GM18517 (cell line): ENCODE data around the gene ZNF48.
A peak's percentile ranks its signal among the peaks of the same experiment; 100 is the strongest.

Source experiments
- ATAC-seq: cut with Tn5 transposase; IDR thresholded peaks from one replicate; pipeline ENCODE4 v1.9.1; 2021; ENCODE audit warnings: mild to moderate bottlenecking, moderate library complexity; ENCODE audit not compliant: unreplicated experiment

The ZNF48 gene

DNA sequence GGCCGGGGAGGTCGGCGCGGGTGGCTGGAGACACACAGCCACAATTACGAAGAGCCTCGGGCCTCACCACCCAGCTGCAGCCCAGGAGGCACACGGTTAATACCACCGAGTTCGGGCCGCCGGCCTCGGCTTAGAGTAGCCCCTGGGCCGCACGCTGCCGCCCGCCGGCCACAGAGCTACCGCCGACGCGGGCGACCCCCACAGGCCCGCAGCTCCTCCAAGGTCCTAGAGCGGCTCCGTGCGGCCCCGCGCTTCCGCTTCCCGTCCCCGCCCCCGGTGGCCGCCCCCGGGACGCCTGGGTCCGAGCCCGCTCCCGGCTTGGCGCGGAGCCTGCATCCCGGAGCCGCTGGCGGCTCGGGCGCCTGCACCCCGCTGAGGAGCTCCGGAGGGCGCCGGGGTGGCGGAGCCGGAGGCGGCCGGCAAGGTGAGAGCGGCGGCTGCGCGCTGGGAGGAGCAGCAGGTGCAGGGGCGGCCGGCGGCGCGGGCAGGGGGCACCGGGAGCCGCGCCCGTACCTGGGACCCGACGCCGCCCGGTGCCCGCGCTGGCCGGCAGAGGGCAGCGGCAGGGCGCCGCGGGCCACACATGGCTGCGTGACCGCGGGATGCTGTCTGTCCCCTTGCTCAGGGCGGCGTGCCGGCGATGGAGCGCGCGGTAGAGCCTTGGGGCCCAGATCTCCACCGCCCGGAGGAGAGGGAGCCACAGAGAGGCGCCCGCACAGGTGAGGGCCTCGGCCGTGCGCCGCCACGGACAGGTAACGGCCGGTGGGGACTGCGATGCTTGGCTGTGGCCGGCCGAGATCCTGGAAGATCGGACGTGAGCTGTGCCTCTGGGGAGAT, at the start of gene ZNF48:
Gene ZNF48 (plus strand): TSS at position 266 of the 837 bp plus-strand sequence. CDS start 375 bp downstream, at position 641.
- ATAC-seq, result peak; percentile 59

DNA sequence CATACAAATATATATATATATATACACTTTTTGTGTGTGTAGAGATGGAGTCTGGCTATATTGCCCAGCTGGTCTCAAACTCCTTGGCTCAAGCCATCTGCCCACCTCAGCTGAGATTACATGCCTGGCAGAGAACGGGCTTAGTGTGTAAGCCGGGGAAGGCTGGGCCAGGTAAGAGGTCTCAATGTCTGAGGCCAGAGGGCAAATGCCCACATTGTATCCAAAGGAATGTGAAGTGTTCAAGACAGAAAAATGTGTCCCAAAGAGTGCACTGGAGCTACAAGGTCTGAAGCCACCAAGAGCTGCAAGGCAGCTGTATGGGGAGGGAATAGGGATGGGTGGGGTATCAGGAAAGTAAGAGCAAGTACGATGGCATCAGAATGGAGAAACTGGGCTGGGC, 48.9 kb upstream of the ZNF48 start:
- no peak for ATAC-seq

DNA sequence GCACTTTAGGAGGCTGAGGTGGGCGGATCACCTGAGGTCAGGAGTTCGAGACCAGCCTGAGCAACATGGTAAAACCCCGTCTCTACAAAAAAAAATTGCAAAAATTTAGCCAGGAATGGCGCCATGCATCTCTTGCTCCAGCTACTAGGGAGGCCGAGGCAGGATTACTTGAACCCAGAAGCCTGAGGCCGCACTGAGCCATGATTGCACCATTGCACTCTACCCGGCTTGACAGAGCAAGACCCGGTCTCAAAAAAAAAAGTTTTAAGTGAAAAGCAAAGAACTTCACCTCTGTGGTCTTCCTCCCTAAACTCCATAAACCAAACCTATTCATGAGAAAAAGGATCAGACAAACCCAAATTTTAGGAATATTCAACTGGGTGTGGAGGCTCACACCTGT, 47.1 kb upstream of the ZNF48 start:
- ATAC-seq, result no peak

DNA sequence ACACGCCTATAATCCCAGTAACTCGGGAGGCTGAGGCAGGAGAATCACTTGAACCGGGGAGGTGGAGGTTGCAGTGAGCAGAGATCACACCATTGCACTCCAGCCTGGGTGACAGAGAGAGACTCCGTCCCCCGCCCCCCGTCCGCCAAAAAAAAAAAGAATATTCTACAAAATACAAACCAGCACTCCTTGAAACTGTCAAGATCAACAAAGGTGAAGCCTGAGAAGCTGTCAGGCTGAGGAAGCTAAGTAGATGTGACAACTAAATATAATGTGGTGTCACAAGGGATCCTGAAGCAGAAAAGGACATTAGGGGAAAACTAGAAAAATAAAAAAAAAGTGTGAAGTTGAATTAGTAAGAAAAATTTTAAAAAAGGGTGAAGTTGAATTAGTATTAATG, 46.3 kb upstream of the ZNF48 start:
- no peak for ATAC-seq

DNA sequence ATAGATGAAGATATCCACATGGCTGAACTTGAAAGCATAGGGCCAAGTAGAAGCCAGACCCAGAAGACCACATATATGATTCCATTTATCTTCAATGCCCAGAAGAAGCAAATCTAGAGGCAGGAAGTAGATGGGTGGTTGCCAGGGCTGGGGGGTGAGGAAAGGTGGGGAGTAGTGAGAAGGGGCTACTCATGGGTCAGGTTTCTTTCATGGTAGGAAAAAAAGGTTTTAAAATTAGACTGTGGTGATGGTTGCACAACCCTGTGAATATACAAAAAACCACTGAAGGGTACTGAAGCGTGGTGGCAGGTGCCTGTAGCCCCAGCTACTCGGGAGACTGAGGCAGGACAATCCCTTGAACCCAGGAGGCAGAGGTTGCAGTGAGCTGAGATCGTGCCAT, 45.5 kb upstream of the ZNF48 start:
- ATAC-seq, result no peak

DNA sequence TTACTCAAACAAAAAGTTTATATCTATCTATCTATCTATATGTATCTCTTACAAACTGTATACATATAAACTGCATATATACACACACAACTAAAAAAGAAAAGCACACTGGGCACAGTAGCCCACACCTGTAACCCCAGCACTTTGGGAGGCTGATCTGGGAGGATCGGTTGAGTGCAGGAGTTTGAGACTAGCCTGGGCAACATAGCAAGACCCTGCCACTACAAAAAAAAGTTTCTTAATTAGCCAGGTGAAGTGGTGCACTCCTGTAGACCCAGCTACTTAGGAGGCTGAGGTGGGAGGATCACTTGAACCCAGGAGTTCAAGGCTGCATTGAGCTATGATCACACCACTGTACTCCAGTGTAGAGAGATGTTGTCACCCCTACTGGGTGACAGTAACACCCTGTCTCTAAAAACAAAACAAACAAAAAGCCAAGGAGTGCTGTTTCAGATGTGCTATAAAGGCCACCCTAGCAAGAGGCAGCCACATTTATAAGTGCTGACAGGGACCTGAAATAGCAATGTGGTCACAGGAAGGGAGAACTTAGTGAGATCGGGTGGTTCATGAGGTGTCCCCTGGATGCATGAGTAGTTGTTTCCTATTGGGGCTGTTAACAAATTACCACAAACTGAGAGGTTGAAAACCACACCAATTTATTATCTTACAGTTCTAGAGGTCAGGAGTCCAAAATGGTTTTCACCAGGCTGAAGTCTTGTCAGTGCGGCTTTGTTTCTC, 44.9 kb upstream of the ZNF48 start:
- peak; percentile 48 for ATAC-seq

DNA sequence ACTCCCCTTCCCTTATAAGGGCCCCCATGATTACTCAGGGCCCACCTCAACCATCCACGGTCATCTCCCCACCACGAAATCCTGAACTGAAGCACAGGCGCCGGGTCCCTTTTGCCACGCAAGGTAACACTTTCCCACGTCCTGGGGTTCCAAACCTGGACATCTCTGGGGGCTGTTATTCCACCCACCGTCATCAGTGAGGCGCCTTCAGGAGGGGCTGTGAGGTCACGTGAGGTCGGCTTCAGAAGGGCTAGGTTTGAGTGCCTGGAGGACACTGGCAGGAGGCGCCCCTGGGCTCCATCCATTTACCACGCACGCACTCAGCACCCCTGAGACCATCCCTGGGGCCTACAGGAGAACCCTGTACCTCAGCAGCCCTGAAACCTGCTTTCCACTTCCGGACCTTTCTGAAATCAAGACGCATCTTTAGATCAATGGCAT, 44.2 kb upstream of the ZNF48 start:
- ATAC-seq, result no peak

DNA sequence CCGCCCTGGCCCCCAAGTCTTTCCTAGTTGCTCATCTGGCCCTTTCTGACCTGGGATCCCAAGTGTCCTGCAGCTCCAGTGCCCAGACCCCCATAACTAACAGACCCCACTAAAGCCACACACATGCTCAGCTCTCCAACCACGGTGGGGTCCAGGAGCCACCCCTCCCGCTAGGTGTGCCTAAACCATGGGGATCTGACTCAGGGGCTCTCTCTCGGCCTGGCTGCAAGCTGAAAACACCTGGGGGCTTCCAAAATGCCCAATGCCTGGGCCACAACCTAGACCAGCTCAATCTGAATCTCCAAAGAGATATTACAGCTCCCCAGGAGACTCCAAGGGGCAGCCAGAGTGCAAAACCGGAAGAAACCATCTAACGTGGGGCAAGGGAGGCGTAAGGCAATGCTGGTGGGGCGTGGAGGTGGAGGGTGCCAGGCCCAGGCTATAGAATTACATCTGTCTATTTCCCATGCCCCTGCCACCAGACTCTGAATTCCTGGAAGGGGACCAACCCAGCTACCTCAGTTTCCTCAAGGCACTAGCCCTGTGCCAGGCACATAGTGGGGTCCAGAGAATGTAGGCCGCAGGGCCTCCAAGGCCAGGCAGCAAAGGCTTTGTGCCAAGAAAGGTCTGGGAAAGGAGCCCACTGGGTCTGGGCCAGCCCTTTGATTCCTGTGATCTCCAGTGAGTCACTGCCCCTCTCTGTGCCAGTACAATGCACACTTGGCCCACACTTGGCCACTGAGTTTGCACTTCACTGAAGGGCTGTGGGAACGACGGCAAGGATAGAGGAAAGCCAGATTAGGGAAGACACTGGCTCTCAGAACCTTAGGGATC, 43.4 kb upstream of the ZNF48 start:
- no peak for ATAC-seq

DNA sequence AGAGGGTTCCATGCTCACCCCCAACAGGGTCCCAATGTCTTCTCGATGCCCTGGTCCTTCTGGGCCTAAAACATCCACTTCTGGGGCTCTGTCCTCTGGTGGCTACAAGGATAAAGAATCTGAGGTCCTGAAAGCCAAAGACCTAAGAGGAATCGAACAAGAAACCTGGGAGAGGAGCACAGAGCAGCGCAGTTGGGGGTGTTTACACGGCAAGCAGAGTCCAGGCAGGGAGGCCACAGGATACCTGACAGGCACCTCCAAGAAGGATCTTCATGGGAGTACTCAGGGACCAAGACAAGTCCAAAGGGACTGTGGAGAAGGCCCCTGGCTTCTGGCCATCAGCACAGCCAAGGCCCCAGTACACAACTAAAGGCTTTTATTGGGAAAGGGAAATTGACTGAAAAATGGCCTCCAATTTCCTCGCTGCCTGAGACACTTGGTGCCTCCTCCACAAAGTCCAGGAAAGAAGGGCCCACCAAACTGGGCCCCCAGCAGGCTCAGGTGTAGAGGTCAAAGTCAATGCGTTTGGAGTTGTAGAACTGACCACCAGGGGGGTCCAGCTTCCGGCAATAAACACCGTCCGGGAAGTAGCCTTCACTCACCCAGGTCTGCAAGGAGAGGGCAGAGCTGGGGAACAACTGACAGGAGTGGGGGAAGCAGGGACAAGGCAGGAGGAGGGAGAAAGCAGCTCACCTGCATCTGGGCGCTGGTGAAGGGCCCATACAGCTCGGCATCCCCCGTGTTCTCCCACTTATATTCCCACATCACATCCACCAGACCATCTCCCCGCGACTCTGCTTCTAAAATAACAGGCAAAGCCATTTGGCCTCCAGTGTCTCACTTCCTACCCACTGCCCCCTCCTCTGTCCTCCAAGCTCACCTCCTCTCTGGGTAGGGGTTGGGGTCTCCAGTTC, 42.5 kb upstream of the ZNF48 start:
- ATAC-seq, result no peak

DNA sequence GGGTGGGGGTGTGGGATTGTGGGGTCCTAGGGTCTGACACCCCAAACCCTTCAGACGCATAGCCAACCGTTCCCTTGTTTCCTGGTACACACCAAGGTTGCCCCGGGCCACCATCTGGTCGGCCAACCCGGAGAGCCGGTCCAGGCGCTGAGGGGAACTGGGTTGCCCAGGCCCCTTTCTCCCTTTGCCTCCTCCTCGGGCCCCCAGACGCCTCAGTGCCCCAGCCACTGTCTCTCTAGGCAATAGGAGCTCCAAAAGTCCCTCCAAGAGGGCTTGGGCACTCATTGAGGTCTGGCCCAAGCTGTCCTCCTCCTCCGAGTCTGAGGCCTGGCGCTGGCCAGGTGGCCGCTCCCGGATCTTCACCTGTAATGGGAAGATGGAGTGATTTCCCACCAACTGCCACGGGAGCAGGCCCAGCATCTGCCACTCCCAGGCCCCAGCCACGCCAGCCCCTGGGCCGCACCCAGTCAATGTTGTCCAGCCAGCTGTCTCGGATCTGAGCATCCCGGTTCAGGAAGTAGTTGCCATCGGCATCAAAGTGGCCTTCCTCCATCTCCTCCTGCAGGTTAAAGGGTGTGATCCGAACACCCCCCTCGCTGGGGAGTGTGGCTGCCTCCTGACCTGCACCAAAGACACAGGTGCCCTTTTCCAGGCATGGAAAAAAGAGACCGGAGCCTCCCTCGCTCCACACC, 41.6 kb upstream of the ZNF48 start:
- ATAC-seq, result no peak

DNA sequence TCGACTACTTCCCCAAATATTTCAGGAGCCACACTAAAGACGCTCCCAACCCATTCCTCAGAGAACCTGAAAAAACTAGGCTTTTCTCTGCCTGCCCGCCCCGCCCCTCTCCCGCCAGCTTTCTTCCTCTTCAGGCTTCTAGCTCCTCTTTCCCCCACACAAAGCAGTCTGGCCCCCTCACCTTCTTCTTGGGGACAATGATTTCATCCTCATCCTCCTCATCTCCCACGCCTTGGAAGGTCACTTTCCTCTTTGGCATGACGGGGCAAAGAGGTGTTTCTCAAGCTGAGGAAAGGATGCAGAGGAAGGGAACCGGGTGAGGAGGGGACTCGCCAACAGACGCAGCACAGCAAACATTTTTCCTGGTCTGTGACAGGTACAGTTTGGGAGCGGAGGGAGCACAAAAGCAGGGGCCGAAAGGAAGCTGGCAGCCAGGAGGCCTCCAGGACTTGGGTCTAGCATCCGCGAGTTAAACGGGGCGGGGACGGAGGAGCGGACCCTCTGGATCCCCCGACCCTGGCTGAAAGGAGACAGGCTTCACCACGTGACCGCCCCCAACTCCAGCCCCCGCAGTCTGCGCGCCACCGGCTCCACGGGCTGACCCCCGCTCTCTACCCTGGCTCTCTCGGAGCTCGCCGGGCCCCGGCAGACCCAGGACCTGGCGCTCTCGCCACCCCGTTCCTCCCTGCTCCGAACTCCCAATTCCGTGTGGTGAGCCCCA, 40.6 kb upstream of the ZNF48 start:
- no peak for ATAC-seq

DNA sequence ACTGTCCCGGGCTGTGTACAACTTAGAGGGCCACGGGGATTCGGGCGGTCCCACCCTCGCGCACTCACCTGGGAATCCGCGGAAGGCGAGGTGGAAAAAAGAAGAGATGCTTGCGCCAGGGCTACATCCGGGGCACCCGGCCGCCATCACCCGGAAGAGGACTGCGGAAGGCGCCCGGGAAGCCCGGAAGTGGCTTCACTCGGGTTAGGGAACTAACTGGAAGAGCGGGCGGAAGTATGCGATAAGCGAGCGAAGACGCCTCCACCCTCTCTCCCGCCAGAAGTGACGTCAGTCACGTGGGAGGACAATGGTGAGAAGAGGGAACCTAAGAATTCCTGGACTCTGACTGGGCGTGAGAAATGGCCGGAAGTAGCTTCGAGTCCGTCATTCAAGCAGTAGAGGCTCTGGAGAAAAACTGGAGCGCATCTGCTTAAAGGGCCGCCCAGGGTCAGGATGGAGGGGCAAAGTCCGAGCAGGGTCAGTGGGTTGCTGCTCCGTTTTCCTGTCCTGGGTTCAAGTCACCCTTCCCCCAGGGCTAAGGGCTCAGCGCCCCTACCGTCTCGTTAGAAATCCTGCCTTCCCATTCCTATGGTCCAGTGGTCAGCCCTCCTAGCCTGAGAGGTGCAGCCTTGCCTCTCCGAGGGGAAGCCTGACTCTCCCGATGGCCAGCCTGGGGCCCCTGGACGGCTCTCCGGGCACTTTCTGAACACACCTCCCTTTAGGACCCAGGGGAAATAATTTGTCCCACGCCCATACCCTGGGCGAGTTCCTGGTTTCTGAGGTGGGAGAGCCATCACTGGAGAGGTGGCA, 39.9 kb upstream of the ZNF48 start, which contains the start of gene CD2BP2:
Gene CD2BP2 (minus strand): TSS at position 165 of the 810 bp plus-strand sequence. CDS start 627 bp downstream, outside the sequence.
- ATAC-seq, result peak; percentile 44

DNA sequence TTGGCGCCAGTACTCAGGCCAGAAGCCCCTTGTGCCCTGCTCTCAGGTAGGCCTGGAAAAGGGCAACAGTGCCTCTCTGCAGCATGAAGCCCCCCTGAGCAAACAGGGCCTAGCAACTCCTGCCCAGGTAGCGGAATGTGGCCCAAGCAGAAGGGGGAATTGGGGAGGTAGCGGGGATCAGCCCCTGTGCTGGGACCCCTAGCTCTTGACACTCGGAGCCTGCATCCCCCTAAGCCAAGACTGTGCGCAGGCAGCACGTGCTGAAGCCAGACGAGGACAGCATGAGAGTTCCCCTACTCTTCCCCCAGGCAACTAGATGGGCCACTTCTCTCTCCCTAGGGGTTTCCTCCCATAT, 39.3 kb upstream of the ZNF48 start:
- ATAC-seq, result no peak

DNA sequence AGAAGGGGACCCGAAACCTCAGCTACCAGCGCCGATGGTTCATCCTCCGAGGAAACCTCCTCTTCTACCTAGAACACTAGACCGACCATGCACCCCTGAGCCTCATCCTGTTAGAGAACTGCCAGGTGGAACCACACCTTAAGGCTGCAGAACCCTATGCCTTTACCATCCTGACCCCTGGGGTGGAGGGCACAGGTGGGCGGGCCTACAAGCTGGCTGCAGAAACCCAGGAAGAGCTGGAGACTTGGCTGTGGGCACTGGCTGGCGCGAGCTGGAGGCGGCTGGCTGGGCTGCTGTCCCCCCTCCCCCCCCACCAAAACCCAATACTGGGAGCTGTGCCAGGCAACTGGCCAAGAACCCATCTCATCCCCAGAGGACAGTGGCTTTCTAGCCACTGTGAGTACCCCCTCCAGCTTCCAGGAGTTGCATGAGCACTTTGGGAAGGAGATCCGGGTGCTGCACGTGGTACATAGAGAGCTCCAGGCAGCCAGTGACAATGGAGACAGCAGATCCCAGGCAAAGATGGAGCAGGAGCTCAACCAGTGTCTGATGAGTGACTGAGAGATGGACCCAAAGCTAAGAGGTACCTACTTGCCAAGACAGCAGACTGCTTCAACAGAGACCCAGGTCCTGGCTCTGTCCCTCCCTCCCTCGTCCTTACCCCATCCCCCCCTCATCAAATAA, 38.7 kb upstream of the ZNF48 start:
- no peak for ATAC-seq

DNA sequence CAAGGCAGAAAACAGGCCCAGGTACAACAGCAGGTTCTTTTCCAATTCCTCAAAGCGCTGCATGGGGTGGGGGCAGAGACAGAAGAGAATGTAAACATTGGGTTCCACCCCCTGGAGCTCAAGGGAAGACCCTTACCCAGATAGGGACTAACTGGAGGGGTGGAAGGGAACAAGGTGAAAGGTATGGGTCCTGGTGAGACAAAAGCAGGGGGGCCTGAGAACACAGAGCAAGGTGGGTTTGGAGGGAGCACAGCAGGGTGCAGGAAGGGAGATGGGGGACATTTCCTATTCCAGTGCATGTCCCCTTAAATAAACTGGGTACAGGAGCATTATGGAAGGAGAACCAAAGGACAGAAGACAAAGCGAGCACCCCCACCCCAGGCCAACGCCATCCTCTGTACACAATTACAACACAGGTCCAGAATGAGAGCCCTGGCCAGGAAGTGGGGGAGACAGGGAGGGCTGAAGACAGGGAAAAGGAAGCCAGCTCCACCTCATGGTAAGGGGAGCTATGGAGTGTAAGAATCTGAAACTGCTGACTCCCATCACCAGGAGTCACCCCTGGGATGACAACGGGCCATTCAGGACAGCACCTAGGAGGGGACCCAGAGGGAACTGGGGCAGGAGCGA, 38.0 kb upstream of the ZNF48 start:
- no peak for ATAC-seq

DNA sequence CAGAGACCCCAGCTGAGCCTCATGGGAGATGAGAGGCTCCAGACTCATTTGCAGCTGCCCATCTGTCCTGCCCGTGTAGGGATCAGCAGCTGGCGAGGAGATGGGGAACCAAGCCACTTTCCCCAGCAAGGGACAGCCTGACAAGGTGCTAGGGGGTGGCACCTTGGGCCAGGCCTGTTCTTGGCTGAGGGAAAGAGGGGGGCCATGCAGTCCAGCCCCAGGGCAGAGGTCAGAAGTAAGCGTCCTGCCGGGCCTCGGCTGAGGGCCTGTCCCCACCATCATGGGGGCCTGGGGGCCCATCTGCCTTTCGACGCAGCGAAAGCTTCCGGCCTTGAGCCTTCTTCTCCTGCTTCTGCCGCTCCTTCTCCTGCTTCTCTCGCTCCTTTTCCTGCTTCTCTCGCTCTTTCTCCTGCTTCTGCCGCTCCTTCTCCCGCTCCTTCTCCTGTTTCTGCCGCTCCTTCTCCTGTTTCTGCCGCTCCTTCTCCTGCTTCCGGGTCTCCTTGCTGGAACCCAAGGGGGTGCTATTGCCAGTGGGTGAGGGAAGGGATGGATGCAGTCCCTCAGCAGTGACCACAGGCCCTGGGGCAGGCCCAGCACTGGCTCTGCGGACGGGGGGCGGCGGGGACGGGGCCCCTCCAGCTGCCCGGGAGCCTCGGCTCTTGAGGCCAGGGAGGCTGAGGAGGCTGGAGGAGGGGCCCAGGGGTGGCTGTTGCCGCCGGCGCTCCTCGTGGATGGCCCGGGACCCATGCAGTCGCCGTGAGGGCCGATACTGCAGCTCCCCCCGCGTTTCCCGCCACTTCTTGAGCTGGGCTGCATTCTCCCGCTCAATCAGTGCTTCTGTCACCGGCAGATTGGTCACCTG, 37.3 kb upstream of the ZNF48 start:
- no peak for ATAC-seq
